ENCODE data around the gene COL4A1.

Gene COL4A1

DNA sequence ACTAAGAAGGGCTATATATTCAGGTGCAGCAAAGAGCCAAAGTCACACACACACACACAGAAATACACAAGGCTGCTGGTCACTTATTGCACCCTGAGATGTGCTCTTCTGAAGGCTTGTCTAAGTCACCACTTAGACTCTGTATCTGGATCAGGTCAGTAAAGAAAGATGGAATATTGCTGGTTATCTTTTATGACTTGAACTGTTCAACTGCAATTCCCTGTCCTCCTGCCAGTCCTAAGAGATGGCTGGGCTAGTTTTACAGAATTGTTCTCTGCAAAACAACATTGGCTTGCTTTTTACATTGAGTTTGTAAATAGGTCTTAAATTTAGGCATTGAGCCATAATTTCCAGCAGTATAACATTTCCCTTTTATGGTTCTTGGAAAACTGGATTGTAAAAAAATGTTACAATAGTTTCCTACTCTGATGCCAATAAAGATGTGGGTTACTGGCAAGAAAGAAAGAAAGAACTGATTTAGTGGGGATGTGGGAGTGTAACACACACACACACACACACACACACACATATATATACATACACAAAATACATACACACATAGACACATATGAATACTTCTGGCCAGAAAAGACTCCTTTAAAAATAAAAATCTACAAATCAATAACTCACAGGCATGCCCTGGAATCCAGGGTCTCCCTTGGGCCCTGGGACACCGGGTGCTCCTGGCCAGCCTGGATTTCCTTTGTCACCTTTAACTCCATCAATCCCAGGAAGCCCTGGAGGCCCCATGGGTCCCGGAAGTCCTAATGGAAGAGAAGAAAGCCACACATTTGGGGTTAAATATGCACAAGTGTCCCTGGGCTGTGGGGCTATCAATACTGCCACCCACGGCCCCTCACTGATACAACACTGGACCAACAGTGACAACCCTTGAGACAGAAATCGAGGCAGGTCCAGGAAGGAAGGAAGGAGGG lies 137.7 kb downstream of the COL4A1 start:
- no peak for DNase-seq

DNA sequence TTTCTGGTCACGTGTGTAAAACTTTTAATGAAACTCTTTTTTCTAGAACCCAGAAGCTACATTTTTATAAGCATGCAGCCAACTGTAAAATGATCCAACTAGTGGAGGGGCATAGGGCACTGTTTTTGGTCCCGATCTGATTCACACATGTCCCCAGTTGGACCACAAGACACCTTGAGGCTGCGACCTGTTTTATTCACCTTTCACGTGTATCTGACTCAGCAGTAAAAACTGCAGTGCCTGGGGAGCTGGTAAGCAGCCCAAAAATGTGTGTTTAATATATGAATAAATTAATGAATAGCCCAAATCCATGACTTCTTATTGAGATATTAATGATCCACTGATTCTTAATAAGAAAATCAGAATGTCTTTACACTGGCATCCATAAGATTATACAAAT lies 140.4 kb downstream of the COL4A1 start:
- no peak for DNase-seq

DNA sequence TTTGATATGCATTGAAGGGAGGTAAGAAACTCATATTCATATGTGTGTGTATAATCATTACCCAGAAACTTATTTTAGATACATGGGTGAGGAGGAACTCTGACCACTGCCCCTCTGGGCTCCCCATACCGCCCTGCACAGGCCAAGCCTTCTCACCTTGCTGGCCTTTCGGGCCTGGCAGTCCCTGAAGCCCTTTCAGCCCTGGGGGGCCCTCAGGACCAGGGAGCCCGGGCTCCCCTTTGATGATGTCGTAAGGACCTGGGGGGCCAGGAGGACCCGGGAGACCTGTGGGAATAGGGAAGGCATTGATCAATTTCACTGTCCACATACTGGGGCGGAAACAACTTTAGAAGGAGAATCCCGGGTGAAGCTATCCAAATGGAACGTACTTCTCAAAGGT lies 142.3 kb downstream of the COL4A1 start:
- no peak for DNase-seq

DNA sequence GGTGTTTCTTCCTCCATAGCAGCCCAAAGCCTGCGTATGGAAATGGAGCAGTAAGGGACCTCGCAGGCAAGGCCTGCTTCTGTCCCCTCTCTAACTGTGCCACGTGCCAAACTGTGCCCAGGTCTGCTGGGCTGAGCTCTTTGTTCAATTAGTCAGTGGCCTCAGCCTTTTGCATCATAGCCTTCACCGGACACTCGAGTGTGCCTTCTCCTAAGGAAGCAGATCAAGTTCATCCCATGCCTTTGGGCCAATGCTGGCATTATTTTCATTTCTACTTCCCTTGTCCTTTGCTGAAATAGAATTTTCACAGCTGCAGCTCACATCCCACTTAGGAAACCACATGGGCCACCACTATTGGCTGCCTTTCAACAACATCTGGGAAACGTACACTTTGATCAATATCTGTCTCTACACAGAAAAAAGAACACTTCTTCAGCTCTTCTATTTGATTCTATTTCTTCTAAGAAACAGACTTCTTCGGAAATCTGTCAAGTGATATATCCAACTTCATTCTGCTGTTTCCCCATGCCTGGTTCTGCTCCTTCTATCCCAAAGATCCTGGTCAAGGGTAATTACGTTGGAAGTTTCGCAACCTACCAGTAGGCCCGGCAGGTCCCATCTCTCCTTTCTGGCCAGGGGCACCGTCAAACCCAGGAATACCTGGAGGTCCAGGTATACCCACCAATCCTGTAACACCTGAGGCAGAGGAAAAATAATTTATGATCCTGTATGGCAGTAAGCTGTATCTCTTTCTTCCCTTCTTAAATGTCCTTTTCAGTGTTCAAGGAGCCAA lies 143.9 kb downstream of the COL4A1 start:
- no peak for DNase-seq

DNA sequence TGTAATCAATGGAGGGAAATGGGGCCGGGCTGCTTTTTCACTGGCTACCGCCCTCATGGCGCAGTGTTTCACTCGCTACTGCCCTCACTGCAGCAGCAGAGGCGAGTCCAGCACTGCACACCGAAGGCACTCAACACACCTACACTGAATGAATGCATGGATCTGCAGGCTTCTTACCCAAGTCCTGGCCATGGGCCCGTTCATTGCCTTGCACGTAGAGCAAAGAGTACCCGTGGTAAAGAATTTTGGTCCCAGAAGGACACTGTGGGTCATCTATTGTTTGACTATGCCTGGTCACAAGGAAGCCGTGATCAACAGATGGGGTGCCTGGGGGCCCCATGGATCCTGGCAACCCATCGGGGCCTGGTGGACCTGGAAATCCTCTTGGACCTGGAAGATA lies 144.9 kb downstream of the COL4A1 start:
- no peak for DNase-seq

DNA sequence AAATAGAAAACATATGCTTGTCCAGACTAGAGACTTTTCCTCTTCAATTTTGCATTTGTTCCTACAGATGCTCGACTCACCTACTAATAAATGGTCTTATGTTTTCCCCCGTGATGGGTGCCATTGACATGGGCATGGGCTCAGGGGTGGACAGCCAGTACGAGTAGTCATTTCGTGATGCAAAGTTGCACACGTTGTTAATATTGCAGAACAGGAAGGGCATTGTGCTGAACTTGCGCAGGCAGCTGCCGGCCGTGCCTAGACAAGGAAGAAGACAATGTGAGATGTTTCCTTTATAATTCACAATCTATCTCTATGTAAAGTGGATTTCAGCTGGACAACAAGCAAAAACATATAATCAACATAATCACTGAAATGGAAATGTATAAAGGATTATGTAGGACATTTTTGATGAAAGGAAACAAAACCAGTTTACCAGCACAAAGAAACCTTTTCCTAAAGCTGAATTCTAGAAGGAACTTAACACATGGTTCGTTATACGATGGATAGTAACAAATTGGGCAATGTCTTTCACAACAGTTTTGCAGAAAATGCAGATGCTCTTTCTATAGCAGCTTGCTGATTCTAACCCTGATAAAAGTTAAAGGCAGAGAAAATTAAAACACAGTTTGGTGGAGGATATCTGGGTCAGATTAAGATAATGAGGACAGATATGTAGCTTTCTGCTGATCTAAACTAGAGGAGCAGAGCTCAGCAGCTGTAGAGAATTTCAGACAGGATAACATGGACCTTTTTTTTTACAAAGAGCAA lies 145.7 kb downstream of the COL4A1 start:
- DNase-seq = no peak

DNA sequence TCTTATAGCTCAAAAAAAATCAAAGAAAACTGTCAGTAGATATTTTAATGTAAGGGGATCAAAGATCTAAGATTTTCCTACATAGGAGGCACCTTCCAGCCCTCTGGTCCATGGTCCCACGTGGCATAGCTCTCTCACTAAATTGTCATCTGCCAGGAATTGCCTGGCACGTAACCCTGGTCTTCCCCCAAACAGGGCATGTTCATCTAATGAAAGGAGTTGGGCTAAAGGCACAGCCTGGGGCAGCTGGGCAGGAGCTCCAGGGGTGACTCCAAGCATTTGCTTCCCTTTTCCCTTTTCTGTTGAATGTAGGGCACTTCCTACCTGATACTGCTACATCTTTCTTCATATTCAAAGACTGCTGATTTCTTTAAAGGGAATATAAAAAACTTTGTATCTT lies 148.7 kb downstream of the COL4A1 start:
- peak in 1 of 51 donors; percentile 37 for DNase-seq

DNA sequence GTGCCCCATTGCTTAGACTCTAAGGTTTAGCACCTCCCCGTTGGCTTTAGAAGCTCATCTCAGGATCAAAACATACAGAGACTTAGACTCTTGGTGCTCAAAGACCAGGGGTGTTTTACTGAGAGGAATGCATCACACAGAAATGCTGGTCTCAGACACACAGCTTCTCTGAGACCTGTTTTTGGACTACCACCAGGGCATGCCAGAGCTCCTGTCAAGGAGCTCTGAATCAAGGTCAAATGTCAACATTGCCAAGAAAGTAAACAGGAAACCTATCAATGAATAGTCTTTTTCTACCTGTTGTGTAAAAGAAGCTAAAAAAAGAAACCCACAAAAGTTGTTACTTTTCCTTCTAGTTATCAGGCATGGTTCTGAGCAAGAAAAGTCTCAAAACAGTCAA lies 149.2 kb downstream of the COL4A1 start:
- DNase-seq = no peak

DNA sequence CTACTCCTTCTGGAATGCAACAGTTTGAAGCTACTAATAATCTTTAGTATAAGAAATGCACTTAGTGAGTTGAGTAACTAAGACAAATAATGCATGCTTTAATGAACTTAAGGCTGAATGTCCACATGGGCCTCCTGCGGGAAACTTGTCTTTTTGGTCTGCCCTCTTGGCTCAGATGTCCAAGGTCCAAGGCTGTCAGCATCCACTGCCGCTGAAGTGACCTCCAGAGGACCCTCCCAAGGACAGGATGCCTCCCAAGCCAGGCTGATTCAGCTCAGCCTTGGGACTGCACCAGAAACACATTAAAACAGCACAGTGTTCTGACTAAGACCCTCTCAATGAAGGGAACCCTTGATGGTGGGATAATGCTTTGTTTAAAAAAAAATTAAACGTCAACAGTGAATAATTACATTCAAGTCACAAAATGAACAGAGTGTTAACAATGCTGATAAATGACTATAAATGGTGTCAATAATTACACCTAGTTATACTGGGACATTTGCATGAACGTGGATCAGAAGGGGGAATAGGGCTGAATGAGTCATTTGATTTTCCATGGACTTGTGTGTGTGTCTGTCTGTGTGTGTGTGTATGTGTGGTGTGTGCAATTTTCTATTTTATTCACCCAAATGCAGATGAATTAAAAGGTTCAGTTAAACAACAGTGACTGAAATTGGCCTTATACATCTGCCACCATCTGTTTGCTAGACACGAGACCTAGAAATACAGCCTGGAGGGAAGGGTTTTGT lies 150.5 kb downstream of the COL4A1 start:
- DNase-seq = no peak

DNA sequence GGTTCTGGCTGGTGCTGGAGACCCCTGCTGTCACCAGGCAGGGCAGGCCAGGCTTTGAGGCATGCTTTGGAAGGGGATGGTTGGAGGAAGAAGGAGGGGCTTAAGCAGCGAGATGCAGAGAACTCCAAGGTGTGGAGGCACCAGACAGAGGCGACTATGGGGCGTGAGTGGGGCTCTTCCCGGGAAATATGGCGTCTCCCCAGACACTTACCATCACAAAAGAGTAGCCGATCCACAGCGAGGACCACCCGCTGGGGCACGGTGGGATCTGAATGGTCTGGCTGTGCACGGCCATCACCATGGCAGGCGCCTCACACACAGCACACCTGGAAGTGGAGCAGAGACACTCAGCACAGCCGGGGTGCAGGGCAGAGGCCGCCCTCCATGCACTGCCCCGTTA lies 151.9 kb downstream of the COL4A1 start:
- DNase-seq = no peak

DNA sequence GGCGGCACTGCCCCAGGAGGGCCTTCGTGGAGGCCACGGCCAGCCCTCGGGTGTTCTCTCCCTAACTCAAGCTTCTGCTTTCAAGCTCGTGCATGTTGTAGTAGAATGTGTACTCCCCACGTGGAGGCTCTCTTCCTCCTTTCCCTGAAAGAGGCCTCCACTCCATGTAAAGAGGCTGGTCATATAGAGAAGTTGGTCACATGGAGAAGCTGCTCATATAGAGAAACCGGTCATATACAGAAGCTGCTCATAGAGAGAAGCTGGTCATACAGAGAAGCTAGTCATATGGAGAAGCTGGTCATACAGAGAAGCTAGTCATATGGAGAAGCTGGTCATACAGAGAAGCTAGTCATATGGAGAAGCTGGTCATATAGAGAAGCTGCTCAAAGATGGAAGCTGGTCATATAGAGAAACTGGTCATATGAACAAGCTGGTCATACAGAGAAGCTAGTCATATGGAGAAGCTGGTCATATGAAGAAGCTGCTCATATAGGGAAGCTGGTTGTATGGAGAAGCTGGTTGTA lies 152.5 kb downstream of the COL4A1 start:
- DNase-seq = no peak

DNA sequence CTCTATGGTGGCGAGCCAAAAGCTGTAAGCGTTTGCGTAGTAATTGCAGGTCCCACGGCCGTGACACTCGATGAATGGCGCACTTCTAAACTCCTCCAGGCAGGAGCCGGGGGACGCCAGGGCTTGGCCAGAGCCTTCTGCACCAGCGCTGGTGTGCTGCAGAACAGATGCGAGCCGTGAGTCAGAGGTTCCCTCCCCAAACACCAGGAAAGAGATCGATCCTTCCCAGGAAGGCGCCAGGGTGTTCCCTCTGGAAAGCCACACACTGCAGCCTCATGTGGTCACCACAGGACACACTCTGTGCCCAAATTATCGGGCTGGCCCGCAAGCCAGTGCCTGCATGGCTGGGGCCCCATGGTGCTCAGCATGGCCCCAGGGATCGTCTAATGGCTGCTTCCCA lies 154.6 kb downstream of the COL4A1 start:
- no peak for DNase-seq

DNA sequence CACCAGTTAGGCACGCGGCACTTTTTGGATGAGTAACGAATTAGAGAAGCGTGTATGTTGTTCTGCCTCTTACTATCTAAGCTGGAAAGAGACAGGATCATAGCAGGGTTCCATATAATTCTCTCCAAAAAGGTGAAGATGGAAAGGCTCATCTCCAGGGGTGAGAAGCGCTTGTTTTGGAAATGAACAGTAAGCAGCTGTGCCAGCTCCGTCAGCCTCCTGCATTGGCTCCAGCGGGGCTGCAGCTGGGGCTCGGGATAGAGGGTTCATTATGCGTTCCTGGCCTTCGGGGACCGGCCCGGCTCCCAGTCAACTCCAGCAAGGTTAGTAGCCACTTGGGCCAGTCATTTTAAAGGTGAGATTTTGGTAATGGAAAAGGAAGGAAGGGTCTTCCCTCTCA lies 155.5 kb downstream of the COL4A1 start:
- peak in 3 of 51 donors; percentile 16 to 23 (median 22) for DNase-seq

DNA sequence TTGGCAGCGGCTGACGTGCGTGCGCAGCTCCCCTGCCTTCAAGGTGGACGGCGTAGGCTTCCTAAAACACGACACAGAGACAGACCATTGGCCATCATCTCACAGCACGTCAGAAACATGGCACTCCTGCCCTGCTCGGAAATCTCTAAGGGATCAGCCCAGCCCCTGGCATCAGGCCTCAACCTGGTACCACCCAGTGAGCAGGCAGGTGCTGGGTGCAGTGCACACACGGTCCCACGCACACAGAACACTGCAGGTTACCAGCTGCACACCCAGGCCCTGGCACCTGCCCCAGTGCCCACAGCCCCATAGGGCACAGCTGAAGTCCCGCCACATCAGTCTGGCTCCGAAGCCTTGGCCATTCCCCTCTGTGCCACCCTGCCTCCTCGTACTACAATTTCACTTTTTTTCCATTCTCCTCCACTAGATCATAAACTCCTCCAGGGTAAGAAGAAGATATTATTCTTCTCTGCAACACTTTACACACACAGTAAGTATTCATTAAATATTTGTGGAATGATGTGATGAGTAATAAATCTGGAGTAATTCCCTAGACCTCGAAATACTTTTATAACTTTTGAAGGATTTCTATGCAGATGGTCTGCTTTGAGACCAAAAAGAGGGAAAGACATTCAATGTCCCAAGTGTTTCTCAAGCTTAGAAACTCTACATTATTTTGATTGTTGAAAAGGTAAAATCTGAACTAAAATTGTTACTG lies 156.4 kb downstream of the COL4A1 start:
- no peak for DNase-seq

DNA sequence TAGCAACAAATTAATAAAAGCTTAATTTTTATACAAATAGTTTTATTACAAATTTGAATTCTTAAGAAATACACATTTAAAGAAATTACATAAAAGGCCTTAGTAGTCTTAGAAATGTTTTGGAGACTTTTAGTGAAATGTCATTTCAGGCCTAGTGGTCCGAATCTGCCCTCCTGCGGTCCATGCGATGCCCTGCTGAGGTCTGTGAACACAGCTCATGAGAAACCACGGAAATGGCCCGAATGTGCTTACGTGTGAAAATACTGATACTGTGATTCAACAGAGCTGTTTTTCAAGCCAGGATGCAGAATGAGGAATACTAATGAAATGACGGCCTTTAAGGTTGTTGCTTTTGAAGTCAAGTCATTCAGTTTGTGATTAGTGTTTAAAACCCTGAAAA lies 157.9 kb downstream of the COL4A1 start:
- no peak for DNase-seq

DNA sequence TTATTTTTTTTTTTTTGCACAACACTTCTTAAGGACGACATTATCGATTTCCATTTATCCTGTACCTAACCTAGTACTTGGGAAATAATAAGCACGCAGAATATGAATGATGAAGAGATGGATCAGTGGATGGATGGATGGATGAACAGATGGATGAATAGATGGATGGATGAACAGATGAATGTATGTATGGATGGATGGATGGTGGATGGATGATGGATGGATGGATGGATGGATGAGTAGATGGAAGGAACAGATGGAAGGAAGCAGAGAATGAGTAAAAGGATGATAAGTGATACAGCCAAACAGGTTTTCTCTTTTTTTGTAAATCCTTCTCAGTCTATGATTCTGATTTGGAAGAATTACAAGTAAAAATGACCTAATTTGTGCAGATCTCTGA lies 166.9 kb downstream of the COL4A1 start:
- DNase-seq = no peak

DNA sequence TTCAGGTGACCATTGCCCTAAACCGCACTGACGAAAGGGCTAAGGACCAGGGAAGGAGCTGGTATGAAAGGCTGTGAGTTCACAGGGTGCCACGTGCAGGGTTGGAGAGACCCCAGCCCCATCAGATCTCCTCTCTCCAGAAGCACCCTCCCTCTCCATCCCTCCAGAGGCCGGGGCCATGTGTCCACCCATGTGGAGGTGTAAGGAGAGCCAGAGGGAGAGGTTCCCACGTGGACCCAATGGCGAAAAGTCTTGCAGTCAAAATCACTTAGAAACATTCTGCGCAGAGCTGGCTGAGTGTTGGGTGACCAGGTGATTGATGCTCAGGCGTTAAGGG lies 168.3 kb downstream of the COL4A1 start:
- DNase-seq = no peak

DNA sequence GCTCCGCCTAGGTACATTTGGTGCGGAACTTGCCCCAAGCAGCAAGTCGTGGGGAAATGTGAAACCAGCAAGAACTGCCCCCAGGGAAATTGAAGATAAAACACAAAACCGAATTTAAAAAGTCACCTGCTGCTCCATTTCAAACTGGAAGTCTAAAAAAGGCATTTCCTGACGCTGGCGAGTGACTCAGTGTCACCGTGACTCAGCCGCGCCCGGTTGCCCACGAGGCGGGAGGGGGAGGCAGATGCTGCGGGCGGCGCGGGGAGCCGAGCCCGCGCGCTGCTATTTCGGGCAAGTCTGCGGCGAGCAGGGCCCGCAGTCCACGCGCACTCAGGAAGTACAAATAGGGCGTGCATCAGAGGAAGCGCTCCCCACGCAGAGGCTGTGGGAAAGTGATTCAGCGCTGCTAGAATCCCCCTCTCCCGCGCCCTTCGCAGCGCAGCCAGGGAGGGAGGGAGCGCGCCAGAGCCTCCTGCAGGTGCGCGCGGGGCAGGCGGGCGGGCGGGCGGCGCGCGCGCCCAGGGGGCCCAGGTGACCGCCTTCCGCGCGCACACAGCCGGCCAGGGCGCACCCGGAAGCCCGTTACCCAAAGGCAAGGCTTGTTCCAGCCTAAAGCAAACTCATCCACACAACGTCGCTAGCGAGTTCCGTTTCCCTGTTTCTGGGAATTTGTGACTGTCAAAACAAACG lies 168.8 kb downstream of the COL4A1 start:
- DNase-seq = peak in 23 of 51 donors; percentile 16 to 83 (median 62)

DNA sequence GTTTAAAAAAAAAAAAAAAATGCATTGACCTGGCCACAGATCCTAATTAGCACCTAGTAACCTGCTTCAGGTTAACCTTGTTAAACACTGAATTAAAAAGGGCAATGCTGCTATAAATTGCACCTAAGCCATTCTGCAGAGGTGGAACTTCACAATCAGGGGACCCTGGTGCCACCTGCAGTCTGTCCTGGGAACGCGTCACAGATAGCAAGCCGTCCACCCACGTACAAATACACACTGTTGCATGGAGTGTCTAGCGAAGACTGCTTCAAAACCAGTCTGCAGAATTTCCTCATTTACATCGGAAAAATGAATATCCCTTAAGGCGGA lies 169.3 kb downstream of the COL4A1 start:
- peak in 12 of 51 donors; percentile 22 to 70 (median 42) for DNase-seq
